GM18498 (cell line): ENCODE data around the gene ARID3B.
"Not testable (repeated sequence)": the region's sequence is repeated elsewhere in the genome, so short reads cannot be mapped to it uniquely, and the experiment has no call there.

Experiments used
- ATAC-seq: cut with Tn5 transposase; IDR thresholded peaks from one replicate; pipeline ENCODE4 v1.9.1; 2021; ENCODE audit warnings: mild to moderate bottlenecking, moderate library complexity; ENCODE audit not compliant: unreplicated experiment

The ARID3B gene

GRCh38 chr15:74618841-74619596 is 78.0 kb downstream of the ARID3B start:
- no peak for ATAC-seq

DNA sequence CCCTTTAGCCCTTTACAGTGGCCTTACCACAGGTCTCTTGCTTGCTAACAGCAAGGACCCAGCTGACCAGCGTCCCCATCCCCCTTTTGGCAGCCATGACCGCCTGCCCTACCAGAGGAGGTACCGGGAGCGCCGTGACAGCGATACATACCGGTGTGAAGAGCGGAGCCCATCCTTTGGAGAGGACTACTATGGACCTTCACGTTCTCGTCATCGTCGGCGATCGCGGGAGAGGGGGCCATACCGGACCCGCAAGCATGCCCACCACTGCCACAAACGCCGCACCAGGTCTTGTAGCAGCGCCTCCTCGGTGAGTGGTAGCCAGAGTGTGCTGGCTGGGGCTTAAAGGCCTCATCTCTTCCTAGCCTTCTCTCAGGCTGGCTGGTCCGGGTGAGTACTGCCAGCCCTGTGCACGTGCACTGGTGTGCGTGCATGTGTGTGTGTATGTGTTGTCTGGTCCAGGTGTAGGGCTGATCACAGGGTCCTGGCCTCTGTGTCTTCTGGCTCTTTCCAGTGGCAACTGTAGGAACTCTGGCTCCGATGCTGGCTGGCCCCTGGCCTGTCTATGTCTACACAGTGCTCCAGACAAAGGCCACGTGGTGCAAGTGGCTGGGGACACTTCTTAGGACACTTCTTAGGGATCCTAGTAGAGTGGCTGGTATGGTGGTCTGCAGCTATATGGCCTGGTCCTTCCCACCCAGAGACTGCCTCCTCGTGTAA is 79.1 kb downstream of the ARID3B start:
- no peak for ATAC-seq

GRCh38 chr15:74620636-74621545 is 79.9 kb downstream of the ARID3B start:
- ATAC-seq: peak; percentile 60

DNA sequence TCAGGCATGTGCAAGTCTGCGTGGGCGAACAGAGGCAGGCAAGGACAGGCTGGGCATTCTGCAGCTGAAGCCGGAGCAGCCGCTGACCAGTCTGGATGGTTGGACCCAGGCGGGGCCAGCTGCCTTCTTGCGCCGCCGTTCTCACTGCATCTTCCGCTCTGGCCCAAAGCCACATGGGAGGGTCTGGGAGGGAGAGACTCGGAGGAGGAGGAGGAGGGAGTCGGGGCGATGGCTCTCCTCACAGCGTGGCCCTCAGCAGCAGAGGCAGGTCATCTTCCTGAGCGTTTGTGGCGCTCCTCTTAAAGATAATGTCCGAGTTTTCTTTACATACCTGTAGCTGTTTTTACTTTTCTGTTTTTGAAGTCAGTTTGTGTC is 80.5 kb downstream of the ARID3B start:
- ATAC-seq: no peak

GRCh38 chr15:74621936-74622335 is 80.9 kb downstream of the ARID3B start:
- ATAC-seq: no peak

DNA sequence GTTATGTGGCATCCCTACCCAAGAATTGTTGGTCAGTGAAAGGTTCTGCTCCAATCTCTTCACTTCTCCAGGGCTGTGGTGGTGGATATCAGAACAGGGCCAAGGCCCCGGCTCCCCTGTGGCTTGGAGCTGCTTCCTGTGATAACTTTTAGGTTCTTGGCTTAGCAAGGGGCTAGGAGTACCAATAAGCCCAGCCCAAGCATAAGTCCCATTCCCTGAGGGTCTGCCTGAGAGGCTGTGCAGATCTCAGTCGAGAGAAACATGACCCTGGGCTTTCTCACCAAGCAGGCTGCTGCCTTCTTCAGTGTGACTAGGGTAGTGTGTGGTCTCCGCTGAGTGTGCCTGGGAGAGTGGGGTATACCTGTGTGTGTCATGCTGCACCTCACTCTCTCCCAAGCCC is 81.7 kb downstream of the ARID3B start:
- ATAC-seq: no peak

GRCh38 chr15:74624020-74624602 is 83.1 kb downstream of the ARID3B start:
- ATAC-seq: no peak

DNA sequence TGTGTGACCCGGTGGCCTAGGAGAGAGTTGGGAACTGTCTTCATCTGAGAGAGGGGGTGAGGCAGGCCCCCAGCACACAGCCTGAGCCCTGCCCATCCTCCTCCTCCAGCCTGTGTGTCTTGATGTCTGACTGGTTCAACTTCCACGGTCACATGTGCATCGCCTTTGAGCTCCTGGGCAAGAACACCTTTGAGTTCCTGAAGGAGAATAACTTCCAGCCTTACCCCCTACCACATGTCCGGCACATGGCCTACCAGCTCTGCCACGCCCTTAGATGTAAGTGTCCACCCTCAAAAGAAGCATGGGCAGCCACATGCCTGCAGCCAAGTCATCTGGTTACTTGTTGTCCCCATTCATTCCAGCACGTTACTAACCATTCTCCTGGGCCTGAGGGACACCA is 84.7 kb downstream of the ARID3B start:
- no peak for ATAC-seq

DNA sequence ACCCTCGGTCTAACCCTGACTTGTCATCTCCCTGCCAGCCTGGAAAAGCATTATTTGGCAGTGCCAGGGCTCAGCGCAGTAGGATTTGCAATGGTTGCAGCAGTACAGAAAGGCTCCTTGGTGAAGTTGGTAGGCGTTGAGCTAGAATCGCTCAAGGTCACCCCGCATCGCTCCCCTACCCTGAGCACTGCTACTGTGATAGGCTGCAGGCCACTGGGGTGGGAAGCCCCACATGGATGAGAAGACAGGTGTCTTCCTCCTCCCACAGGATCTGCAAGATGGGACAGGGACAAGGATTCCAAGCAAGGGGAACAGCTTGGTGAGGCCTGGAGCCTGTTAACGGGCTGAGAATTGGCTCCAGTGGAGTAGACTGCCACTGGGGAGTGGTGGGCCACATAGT is 85.3 kb downstream of the ARID3B start:
- ATAC-seq: no peak

- peak; percentile 79 for ATAC-seq
Observed at GRCh38 chr15:74626752-74627692, 86.0 kb downstream of the ARID3B start.

GRCh38 chr15:74627766-74628165 is 86.7 kb downstream of the ARID3B start:
- no peak for ATAC-seq

DNA sequence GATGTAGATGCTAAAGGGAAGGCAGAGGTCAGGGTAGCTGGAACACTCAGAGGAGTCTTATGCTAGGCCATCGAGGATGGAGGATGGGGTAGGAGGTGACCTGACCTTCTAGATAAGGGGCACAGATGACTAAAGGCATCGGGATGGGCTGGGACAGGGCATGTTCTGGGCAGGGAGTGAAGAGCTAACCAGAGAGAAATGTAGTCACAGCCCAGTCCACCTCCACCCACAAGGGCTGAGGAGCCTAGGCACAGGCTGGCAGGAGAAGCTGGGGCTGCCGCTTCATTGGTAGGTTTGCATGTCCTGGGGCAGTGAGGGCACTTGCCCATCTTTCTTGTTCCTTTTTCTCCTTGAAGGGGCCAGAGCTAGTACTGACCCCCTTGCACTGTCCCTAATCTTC is 87.2 kb downstream of the ARID3B start:
- no peak for ATAC-seq

DNA sequence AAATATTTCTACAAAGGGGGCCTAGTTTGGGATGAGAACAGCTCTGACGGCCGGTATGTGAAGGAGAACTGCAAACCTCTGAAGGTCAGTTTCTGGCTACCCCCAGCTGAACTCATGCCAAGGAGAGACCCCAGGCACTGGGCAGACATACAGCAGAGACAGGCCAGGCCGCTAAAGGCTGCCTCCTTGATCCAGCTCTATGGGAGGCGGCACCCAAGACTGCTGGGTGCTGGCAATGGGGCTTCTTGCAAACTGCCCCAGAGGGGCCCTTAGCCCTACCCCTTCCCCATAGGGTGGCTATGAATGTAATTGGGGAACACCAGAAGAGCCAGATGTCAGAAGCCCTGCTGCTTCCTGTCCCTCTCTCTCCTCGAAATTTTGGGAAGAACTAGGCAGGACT is 87.9 kb downstream of the ARID3B start:
- no peak for ATAC-seq

GRCh38 chr15:74629696-74630095 is 88.7 kb downstream of the ARID3B start:
- ATAC-seq: not testable (repeated sequence)

DNA sequence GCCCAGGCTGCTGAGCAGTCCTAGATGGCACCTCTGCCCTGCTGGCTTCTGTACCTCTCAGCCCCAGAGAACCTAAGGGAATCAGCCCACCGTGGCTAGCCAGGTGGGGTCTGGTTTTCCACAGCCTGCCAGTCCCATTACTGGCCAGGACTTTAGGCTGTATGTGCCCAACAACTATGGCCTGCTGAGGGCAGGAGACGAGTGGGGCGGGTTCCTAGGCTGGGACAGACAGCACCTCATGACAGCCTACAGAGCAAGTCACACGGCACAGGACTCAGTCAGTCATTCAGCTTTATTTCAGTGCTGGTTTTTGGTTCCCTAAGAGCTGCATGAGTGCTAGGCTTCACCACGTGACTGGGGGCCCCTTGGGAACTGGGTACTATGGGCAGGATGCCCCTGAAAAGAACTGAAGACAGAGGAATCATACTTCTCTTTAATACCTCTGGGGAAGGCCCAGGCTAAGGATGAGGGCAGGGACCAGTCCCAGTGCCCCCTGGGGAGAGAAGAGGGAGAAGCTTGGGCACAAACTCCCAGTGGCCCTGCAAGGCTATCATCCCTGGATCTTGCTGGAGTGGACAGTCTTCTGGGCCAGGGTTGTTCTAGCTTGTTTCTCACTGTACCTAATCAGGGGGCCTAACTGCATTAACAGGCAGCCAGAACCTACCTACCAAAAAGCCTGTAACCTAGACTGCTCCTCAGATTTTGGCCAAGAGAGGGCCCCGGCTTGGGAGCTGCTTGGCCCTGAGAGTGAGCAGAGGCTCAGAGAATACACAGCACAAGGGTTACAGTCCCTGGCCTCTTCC is 89.5 kb downstream of the ARID3B start:
- ATAC-seq: no peak

- no peak for ATAC-seq
Observed at GRCh38 chr15:74631087-74631385, 90.0 kb downstream of the ARID3B start.

DNA sequence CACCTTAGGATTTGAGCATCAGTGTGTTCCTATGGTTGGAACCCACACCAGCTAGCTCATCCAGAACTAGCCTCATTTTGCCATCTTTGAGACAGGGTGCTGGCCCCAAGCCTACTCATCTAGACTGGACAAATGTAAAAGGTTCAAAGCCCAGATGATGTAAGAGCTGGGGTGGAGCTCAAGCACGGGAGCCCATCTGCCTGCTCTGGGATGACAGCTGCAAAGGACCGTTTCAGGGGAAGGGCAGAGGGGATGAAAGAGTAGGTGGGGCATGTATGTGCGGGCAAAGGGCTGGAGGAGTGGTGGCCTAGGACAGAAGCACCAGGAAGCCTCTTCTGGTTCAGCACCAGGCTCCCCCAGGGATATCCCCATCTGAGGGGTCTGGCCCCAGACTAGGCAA is 90.4 kb downstream of the ARID3B start:
- ATAC-seq: no peak

- ATAC-seq: no peak
Observed at GRCh38 chr15:74631935-74632560, 91.0 kb downstream of the ARID3B start.

- no peak for ATAC-seq
Observed at GRCh38 chr15:74632601-74633000, 91.6 kb downstream of the ARID3B start.
